Measurements from ENCODE around the gene ATF6. TPM values are rescaled to one million over a fixed set of nuclear protein-coding genes. Genes with fewer than 3 reads are reported as not detected.
A peak's percentile ranks its signal among the peaks of the same experiment; 100 is the strongest.

Gene ATF6
- total RNA-seq, 1 donor from 2014 or later: 25.3 TPM

- Histone ChIP-seq H3K27me3 (ENCODE audit: control insufficient read depth, insufficient read depth, low read length) (peaks cover 13% of the 10 kb centered on the region), H3K36me3 (ENCODE audit: control insufficient read depth, insufficient read depth, low read length) (no peaks in the 10 kb centered on the region), H3K4me3 (ENCODE audit: low read depth, low read length) (no peak overlapping the region)
- FAIRE-seq (no peak), DNase-seq (ENCODE audit: low read depth) (no peak)
- no peak for TF ChIP-seq CTCF (IDR thresholded peaks at IDR 0.05; ENCODE audit: insufficient read depth, low read length, severe bottlenecking)
These were observed 232.7 kb downstream of the ATF6 start for GRCh38 chr1:161998811-161999210.

- peaks cover 13% of the 10 kb centered on the region for H3K27me3 ChIP-seq (ENCODE audit: control insufficient read depth, insufficient read depth, low read length)
- no peaks in the 10 kb centered on the region for H3K36me3 ChIP-seq (ENCODE audit: control insufficient read depth, insufficient read depth, low read length)
- no peak for TF ChIP-seq CTCF (IDR thresholded peaks at IDR 0.05; ENCODE audit: insufficient read depth, low read length, severe bottlenecking)
- FAIRE-seq (no peak), DNase-seq (ENCODE audit: low read depth) (no peak)
- no peak overlapping the region for H3K4me3 ChIP-seq (ENCODE audit: low read depth, low read length)
These were observed 233.4 kb downstream of the ATF6 start for GRCh38 chr1:161999301-162000052.

GRCh38 chr1:162000053-162000420 lies 233.9 kb downstream of the ATF6 start:
- H3K27me3 ChIP-seq (ENCODE audit: control insufficient read depth, insufficient read depth, low read length): peaks cover 13% of the 10 kb centered on the region
- FAIRE-seq: no peak
- H3K36me3 ChIP-seq (ENCODE audit: control insufficient read depth, insufficient read depth, low read length): no peaks in the 10 kb centered on the region
- no peak overlapping the region for H3K4me3 ChIP-seq (ENCODE audit: low read depth, low read length)
- DNase-seq (ENCODE audit: low read depth): no peak
- no peak for TF ChIP-seq CTCF (IDR thresholded peaks at IDR 0.05; ENCODE audit: insufficient read depth, low read length, severe bottlenecking)

- peaks cover 7% of the 10 kb centered on the region for H3K27me3 ChIP-seq (ENCODE audit: control insufficient read depth, insufficient read depth, low read length)
- H3K4me3 ChIP-seq (ENCODE audit: low read depth, low read length): no peak overlapping the region
- FAIRE-seq (no peak), DNase-seq (ENCODE audit: low read depth) (no peak)
- no peaks in the 10 kb centered on the region for H3K36me3 ChIP-seq (ENCODE audit: control insufficient read depth, insufficient read depth, low read length)
- no peak for TF ChIP-seq CTCF (IDR thresholded peaks at IDR 0.05; ENCODE audit: insufficient read depth, low read length, severe bottlenecking)
These were observed 237.1 kb downstream of the ATF6 start for GRCh38 chr1:162003061-162003829.

- Histone ChIP-seq H3K27me3 (ENCODE audit: control insufficient read depth, insufficient read depth, low read length) (peaks cover 7% of the 10 kb centered on the region), H3K36me3 (ENCODE audit: control insufficient read depth, insufficient read depth, low read length) (no peaks in the 10 kb centered on the region), H3K4me3 (ENCODE audit: low read depth, low read length) (no peak overlapping the region)
- FAIRE-seq (no peak), DNase-seq (ENCODE audit: low read depth) (peak; percentile 86)
- no peak for TF ChIP-seq CTCF (IDR thresholded peaks at IDR 0.05; ENCODE audit: insufficient read depth, low read length, severe bottlenecking)
These were observed 237.7 kb downstream of the ATF6 start for GRCh38 chr1:162003830-162004215.
